IMR-90 (cell line): ENCODE data around the gene NUBP2.

Experiments
- CEBPB ChIP-seq: IDR thresholded peaks from 2 replicates; pipeline ENCODE4 v1.6.1; 2012; ENCODE audit warnings: low read depth, low read length, improper control_type of control experiment
- CTCF ChIP-seq: conservative IDR thresholded peaks from 2 replicates; pipeline ENCODE4 v1.5.1; 2012; ENCODE audit warnings: mild to moderate bottlenecking, low read depth, low read length, improper control_type of control experiment
- FOS ChIP-seq: fragments of 150-350 bp; IDR thresholded peaks from 2 replicates; pipeline ENCODE4 v1.6.1; 2016; ENCODE audit warnings: low read depth, low read length
- MAFK ChIP-seq: IDR thresholded peaks from 2 replicates; pipeline ENCODE4 v1.6.1; 2012; ENCODE audit warnings: low read depth, low read length, improper control_type of control experiment
- POLR2A ChIP-seq: IDR thresholded peaks from 2 replicates; pipeline ENCODE4 v1.6.1; 2012; ENCODE audit warnings: mild to moderate bottlenecking, low read depth, low read length
- RCOR1 ChIP-seq: IDR thresholded peaks from 2 replicates; pipeline ENCODE4 v1.6.1; 2012; ENCODE audit warnings: mild to moderate bottlenecking, low read length, improper control_type of control experiment; ENCODE audit not compliant: insufficient replicate concordance
- RFX5 ChIP-seq: IDR thresholded peaks from 2 replicates; pipeline ENCODE4 v1.8.0; 2012; ENCODE audit warnings: low read depth, mild to moderate bottlenecking, low read length, moderate library complexity
- SMC3 ChIP-seq: fragments of 150-350 bp; IDR thresholded peaks from 2 replicates; pipeline ENCODE4 v1.6.1; 2016; ENCODE audit warnings: low read depth, mild to moderate bottlenecking, antibody characterized with exemption, low read length, moderate library complexity
- USF2 ChIP-seq: fragments of 150-350 bp; IDR thresholded peaks from 2 replicates; pipeline ENCODE4 v1.6.1; 2017; ENCODE audit warnings: mild to moderate bottlenecking, antibody characterized with exemption, low read length, low read depth

- TF ChIP-seq CEBPB = no peak
- TF ChIP-seq CTCF = no peak
- no peak for TF ChIP-seq POLR2A
- TF ChIP-seq RCOR1 = no peak
- TF ChIP-seq USF2 = no peak
- no peak for TF ChIP-seq FOS
- no peak for TF ChIP-seq MAFK
- no peak for TF ChIP-seq SMC3
- no peak for TF ChIP-seq RFX5
Measured at GRCh38 chr16:1792836-1793577, 10.2 kb downstream of the NUBP2 start.
